ENCODE results near the gene ELP4. TPM values are rescaled to one million over a fixed set of nuclear protein-coding genes. Genes with fewer than 3 reads are reported as not detected.

Gene ELP4
- total and polyA plus RNA-seq, 2 experiments from 2014 or later, result 12.3 to 25.1 TPM

DNA sequence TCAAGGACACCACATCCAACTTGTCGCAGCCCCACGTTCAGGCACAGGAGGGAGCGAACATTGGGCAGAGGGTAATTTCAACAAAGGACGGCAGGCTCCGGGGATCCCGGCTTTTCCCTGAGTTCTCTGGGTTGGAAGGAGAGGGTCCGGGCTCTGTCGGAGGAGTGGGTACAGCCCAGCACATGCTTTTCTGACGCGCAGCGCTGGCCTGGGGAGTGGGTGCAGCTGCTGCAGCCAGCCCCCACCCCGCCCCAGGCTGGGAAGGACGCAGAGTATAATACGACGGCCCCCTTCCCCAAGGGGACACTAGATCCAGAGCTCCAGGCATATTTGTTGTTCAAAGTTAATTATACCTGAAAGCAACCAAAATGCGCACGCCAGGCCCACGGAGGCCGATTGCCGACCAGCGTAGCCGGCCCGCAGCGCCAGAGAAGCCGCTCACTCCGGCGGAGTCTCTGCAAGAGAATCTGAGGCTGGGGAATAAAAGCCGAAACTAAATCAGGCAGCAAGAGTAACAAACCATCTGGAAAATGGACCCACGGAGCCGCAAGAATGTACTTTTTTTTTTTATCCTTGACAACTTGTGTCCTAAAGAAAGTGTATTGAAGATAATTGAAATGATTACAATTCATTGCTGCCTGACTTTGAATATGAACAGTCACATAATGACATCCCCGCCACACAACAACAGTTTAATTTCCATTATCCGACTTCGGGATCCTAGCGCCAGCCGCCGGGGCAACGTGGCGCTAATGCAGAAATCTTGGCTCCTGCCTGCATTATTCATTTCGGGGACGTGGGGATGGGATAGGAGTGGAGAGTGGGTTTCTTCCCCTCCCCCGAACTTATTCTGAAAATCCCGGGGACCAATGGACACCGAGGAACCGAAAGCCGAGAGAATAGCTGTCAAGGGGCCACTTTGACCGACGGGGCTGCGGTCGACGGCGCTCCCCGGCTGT is 315.6 kb downstream of the ELP4 start:
- Histone ChIP-seq H3K9me3 (ENCODE audit: low read depth) (no peaks in the 10 kb centered on the region), H3K9me2 (replicated peaks; ENCODE audit: insufficient read depth) (no peaks in the 10 kb centered on the region), H3K4me2 (no peak overlapping the region), H3K27ac (no peak overlapping the region), H4K20me1 (ENCODE audit: insufficient read depth, poor library complexity, severe bottlenecking) (no peaks in the 10 kb centered on the region), H3K79me2 (no peaks in the 10 kb centered on the region), H3K27me3 (peaks cover 99% of the 10 kb centered on the region), H3K36me3 (replicated peaks; ENCODE audit: insufficient read depth, low read depth) (no peaks in the 10 kb centered on the region), H3K4me3 (no peak overlapping the region), H2AFZ (peak overlapping the region; percentile 57), H3K4me1 (ENCODE audit: insufficient read depth) (no peaks in the 10 kb centered on the region)
- WGBS (ENCODE audit: low lambda C conversion rate, missing lambda C conversion rate), result 3% methylated on average over 49 of the region's 52 CpGs
- no peak for DNase-seq (ENCODE audit: low spot score)
- TF ChIP-seq EZH2phosphoT487 (IDR thresholded peaks at IDR 0.05; ENCODE audit: low read depth, severe bottlenecking, unreplicated experiment) (peak; percentile 92), EZH2 (IDR thresholded peaks at IDR 0.05; ENCODE audit: borderline replicate concordance) (peak; percentile 100)
- TF ChIP-seq, protein P1, sequence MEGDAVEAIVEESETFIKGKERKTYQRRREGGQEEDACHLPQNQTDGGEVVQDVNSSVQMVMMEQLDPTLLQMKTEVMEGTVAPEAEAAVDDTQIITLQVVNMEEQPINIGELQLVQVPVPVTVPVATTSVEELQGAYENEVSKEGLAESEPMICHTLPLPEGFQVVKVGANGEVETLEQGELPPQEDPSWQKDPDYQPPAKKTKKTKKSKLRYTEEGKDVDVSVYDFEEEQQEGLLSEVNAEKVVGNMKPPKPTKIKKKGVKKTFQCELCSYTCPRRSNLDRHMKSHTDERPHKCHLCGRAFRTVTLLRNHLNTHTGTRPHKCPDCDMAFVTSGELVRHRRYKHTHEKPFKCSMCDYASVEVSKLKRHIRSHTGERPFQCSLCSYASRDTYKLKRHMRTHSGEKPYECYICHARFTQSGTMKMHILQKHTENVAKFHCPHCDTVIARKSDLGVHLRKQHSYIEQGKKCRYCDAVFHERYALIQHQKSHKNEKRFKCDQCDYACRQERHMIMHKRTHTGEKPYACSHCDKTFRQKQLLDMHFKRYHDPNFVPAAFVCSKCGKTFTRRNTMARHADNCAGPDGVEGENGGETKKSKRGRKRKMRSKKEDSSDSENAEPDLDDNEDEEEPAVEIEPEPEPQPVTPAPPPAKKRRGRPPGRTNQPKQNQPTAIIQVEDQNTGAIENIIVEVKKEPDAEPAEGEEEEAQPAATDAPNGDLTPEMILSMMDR (IDR thresholded peaks at IDR 0.05; ENCODE audit: poor library complexity), result no peak

DNA sequence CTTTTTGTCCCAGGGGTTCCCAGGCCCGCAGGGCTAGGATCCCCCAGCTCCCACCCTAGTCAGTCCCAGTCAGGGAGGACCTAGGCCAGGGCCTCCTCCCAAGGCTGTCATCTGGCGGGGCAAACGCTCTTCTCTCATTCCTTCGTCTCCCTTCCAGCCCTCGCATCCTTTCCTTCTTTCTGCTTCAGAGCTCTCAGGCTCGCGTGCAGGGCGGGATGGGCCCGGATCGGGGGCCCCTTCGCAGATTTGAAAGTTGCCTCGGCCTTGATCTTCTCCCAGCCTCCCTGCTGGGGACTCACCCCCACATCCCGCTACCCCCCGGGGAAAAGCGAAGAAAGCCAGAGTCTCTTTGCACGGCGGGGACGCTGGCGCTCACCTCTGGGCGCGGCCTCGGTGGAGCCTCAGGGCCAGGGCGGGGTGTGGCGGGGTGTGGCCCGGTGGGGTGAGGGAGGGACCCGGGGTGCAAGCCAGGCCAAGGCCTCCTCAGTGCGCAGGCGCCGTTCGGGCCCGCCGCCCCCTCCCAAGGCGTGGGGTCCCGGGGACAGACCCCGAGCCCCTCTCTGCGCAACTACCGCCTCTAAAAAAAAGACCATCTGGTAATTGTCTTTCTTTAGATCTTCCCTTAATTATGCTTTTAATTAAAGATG is 316.4 kb downstream of the ELP4 start:
- Histone ChIP-seq H3K4me1 (ENCODE audit: insufficient read depth) (no peaks in the 10 kb centered on the region), H3K4me2 (no peak overlapping the region), H3K27ac (no peak overlapping the region), H3K4me3 (no peak overlapping the region), H3K9me2 (replicated peaks; ENCODE audit: insufficient read depth) (no peaks in the 10 kb centered on the region), H2AFZ (peak overlapping the region; percentile 57), H3K79me2 (no peaks in the 10 kb centered on the region), H3K27me3 (peaks cover 98% of the 10 kb centered on the region), H3K36me3 (replicated peaks; ENCODE audit: insufficient read depth, low read depth) (no peaks in the 10 kb centered on the region), H3K9me3 (ENCODE audit: low read depth) (no peaks in the 10 kb centered on the region), H4K20me1 (ENCODE audit: insufficient read depth, poor library complexity, severe bottlenecking) (no peaks in the 10 kb centered on the region)
- WGBS (ENCODE audit: low lambda C conversion rate, missing lambda C conversion rate), result 6% methylated on average over 20 of the region's 37 CpGs
- TF ChIP-seq EZH2 (IDR thresholded peaks at IDR 0.05; ENCODE audit: borderline replicate concordance), result peak; percentile 2
- TF ChIP-seq, protein P1 (IDR thresholded peaks at IDR 0.05; ENCODE audit: poor library complexity), result no peak
- peak; percentile 81 for TF ChIP-seq EZH2phosphoT487 (IDR thresholded peaks at IDR 0.05; ENCODE audit: low read depth, severe bottlenecking, unreplicated experiment)
- no peak for DNase-seq (ENCODE audit: low spot score)

DNA sequence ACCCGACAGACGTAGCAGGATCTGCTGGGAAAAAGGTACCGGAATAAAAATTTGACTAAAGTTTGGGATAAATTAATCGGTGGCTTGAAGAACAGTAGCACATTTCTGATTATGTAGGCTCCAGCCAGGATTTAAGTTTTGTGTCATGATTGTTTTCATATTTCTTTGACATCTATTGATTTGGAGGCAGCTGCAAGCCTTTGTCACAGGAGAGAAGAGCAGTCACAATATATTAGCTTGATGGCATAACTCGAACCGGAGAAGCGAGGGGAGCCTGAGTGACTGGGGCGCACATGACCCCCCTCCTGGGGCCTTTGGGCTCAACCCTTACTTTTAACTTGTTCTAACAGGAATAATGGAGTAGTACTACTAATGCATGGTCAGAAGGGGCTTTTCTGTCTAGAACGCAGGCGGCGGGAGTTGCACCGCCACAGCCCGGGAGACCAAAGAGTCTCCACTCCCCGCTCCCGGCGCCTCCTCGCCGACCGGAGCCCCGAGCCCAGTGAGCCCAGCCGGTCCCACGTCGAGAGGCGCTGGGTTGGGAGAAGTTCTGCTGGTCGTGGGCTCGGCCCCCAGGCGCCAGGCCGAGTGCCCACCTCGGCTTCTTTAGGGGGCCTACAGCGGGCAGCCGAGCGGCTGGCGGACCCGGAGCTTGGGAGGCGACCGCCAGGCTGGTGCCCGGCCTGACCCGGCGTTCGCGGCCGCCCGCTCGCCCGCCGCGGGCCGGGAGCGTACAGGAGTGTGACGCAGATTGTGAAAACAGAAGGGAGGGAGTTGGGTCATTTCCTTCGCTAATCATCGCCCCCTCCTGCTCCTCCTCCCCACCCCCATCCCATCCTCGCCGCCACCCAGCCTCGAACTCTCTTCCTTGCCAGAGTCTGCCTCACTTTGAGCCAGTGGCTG is 317.2 kb downstream of the ELP4 start:
- DNase-seq (ENCODE audit: low spot score), result no peak
- Histone ChIP-seq H3K79me2 (no peaks in the 10 kb centered on the region), H3K27ac (no peak overlapping the region), H3K4me3 (no peak overlapping the region), H3K27me3 (peaks cover 98% of the 10 kb centered on the region), H3K9me2 (replicated peaks; ENCODE audit: insufficient read depth) (no peaks in the 10 kb centered on the region), H3K9me3 (ENCODE audit: low read depth) (no peaks in the 10 kb centered on the region), H4K20me1 (ENCODE audit: insufficient read depth, poor library complexity, severe bottlenecking) (no peaks in the 10 kb centered on the region), H2AFZ (peak overlapping the region; percentile 32), H3K36me3 (replicated peaks; ENCODE audit: insufficient read depth, low read depth) (no peaks in the 10 kb centered on the region), H3K4me2 (peak overlapping the region; percentile 65), H3K4me1 (ENCODE audit: insufficient read depth) (no peaks in the 10 kb centered on the region)
- TF ChIP-seq EZH2 (IDR thresholded peaks at IDR 0.05; ENCODE audit: borderline replicate concordance) (peak; percentile 33), EZH2phosphoT487 (IDR thresholded peaks at IDR 0.05; ENCODE audit: low read depth, severe bottlenecking, unreplicated experiment) (peak; percentile 15)
- TF ChIP-seq, protein P1 (IDR thresholded peaks at IDR 0.05; ENCODE audit: poor library complexity), result no peak
- 5% methylated on average over 35 of the region's 55 CpGs for WGBS (ENCODE audit: low lambda C conversion rate, missing lambda C conversion rate)
